ELR (cell line): ENCODE measurements around the gene CD200.

Experiments
- DNase-seq: peaks from one replicate; pipeline ENCODE4 v3.0.0-alpha.2; 2015; ENCODE audit warnings: low read depth

Gene CD200

GRCh38 chr3:112333002-112333380 is at the start of gene CD200:
CD200 (plus strand) TSS chr3:112333156; CDS start chr3:112333213, 57 bp downstream.
- peak; percentile 58 for DNase-seq

GRCh38 chr3:112289011-112289410 is 43.9 kb upstream of the CD200 start:
- no peak for DNase-seq

- peak; percentile 74 for DNase-seq
These were observed 39.3 kb upstream of the CD200 start, which contains the start of gene SLC9C1 for GRCh38 chr3:112293368-112294321. SLC9C1 (minus strand) TSS chr3:112294216; CDS start chr3:112286791, 7,425 bp downstream.

- DNase-seq, result no peak
These were observed 35.2 kb upstream of the CD200 start for GRCh38 chr3:112297714-112298113.

- DNase-seq, result no peak
These were observed 34.2 kb upstream of the CD200 start for GRCh38 chr3:112298781-112299180.

GRCh38 chr3:112302150-112302830 is 30.7 kb upstream of the CD200 start:
- no peak for DNase-seq

- DNase-seq, result peak; percentile 35
These were observed 29.8 kb upstream of the CD200 start for GRCh38 chr3:112302881-112303763.

- peak; percentile 49 for DNase-seq
These were observed 29.1 kb upstream of the CD200 start for GRCh38 chr3:112303764-112304325.

- DNase-seq, result peak; percentile 48
These were observed 28.3 kb upstream of the CD200 start for GRCh38 chr3:112304611-112305010.

- DNase-seq, result no peak
These were observed 26.1 kb upstream of the CD200 start for GRCh38 chr3:112306825-112307224.

- DNase-seq, result no peak
These were observed 25.4 kb upstream of the CD200 start for GRCh38 chr3:112307557-112307956.

- DNase-seq, result no peak
These were observed 24.6 kb upstream of the CD200 start for GRCh38 chr3:112308151-112308911.

GRCh38 chr3:112314649-112315048 is 18.3 kb upstream of the CD200 start:
- DNase-seq, result no peak

GRCh38 chr3:112315791-112316190 is 17.2 kb upstream of the CD200 start:
- DNase-seq, result no peak

GRCh38 chr3:112319516-112320276 is 13.3 kb upstream of the CD200 start:
- DNase-seq, result no peak

GRCh38 chr3:112320691-112321090 is 12.3 kb upstream of the CD200 start:
- DNase-seq, result no peak

GRCh38 chr3:112321867-112322652 is 10.9 kb upstream of the CD200 start:
- no peak for DNase-seq

GRCh38 chr3:112327371-112327951 is 5.5 kb upstream of the CD200 start:
- DNase-seq, result peak; percentile 78

- DNase-seq, result no peak
These were observed 1.1 kb upstream of the CD200 start for GRCh38 chr3:112331851-112332250.
